GM18868 (cell line): ENCODE results near the gene LTBP2.
A peak's percentile ranks its signal among the peaks of the same experiment; 100 is the strongest.

Experiments
- ATAC-seq: cut with Tn5 transposase; IDR thresholded peaks from one replicate; pipeline ENCODE4 v1.9.1; 2021; ENCODE audit warnings: mild to moderate bottlenecking, moderate library complexity; ENCODE audit not compliant: unreplicated experiment

LTBP2 gene

DNA sequence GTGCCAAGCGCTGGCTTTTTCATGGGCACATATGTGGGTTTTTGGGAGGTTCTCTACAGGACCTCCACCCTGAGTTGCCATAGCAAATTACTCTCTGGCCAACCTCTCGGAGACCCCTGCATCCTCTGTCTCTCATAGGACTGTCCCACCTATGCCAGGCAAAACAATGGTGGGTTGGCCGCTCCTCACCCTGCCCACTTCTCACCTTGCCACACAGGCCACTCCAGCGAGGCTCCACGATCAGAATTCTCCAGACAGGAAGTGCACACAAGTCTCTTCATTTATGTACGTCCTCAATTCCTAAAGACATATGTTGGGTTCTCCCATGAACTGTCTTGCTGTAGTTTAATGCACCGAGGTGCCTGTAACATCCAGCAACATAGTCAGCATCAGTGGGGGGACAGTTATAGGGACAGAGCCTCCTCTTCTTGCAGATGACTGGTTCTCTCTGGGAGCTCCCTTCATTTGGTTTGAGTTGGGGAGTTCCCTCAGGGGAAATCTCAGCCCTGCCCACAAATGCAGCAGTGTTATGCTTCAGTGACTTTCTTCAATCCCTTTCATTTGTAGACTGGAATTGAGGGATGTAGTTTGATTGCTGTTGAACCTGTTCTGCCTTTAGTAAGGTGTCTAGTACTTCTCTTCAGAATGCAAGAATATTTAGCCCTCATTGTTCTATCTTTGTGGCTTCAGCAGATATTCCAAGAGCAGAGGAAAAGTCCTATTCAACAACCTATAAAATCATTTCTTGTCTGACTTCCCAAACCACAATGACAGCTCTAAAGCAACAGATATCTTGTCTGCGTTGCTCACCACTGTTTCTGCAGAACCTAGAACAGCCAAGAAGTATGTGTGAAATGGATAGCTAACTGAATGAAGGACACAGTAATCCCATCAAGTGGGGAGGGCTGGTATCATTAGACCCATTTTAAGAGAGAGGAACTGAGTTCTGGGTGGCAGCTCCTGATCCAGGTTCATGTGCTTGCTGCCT is 2.8 kb upstream of the LTBP2 start:
- ATAC-seq, result no peak

DNA sequence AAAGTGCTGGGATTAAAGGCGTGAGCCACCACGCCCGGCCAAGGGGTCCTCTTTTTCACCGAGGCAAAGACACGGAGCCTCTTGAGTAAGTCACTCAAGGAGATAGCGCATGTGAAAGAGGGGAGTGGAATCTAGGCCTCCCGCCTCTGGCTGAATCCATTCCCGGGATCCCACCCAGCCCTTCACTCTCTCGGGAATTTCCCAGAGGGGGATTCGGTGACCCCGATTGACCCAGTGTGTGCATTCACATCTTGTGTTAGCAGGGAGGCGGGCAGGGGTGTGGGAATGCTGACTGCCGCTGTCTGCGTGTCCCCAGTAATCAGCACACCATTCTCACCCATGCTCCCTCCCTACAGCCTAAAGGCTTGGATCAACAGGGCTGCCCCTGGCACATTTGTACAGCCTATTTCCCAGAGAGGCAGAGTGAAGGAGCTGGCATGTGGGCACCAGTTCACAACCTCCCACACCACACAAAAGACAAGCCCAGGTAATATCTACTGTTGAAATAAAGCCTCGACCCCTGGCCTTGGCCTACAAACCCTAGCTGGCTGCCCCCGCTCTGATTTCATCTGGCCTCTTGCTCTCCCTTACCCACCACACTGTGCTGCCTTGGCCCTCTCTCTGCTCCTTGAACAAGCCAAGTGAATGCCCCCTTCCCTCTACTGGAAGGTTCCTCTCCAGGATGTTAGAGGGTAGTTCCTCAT is 1.3 kb upstream of the LTBP2 start:
- ATAC-seq, result no peak

DNA sequence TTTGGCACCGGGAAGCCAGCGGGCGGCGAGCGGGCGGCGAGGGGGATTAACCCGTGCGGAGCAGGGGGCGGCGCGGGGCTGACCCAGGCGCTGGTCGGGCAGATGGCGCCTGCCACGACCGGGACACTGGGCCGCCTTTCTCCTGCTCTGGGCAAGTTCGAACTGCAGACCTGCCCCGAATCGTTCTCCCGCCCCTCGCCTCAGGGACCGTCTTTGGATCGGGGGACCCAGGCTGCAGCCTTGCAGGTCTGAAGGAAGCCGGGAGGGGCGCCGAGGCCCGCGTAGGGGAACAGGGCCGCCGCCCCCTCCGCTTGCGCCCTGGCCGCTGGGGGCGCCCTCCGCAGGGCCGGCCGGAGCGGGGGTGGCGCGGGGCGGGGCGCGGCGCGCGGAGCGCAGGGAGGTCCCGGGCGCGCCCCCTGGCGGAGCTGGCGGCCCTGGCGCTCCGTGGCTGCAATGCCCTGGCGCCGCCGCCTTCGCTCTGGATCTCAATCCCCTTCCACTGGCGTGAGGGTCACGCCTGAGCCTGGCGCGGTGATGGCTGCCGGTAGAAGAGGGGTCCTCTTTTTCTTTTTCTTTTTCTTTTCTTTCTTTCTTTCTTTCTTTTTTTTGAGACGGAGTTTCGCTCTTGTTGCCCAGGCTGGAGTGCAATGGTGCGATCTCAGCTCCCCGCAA is 449 bp upstream of the LTBP2 start:
- peak; percentile 64 for ATAC-seq

DNA sequence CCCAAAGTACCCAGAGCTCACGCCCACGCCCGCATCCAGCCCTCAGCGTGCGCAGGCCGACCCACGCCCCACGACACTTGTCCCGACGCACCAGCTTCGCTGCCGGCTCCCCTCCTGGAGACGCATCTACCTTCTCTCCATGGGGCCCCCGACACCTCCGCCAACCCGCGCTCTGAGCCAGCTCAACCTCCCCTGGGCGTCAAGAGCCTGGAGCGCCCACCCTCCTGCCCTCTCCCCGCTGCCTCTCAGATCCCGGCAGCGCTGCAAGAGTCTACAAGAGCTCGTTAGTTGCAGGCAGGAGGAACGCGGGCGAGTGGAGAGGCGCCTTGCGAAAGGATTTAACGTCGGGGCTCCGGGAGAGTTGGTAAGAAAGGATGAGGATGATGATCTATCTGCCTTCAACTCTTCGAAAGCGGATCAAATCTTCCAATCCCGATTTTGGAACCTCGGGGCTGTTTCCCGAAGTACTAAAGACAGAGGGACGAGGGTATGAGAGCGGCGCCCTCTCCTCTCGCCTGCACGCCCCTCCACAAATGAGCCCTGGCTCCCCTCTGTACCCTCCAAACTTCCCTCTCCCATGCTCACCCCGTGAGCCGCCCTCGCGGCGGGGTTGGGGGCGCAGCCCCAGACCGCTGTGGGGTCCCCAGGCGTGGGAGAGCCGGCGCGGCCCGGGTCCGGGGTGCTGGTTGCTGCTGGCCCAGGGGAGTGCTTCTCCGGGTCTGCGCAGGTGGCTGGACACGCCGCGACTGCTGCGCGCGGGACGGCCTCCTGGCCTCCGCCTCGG is 979 bp downstream of the LTBP2 start:
- ATAC-seq, result no peak

DNA sequence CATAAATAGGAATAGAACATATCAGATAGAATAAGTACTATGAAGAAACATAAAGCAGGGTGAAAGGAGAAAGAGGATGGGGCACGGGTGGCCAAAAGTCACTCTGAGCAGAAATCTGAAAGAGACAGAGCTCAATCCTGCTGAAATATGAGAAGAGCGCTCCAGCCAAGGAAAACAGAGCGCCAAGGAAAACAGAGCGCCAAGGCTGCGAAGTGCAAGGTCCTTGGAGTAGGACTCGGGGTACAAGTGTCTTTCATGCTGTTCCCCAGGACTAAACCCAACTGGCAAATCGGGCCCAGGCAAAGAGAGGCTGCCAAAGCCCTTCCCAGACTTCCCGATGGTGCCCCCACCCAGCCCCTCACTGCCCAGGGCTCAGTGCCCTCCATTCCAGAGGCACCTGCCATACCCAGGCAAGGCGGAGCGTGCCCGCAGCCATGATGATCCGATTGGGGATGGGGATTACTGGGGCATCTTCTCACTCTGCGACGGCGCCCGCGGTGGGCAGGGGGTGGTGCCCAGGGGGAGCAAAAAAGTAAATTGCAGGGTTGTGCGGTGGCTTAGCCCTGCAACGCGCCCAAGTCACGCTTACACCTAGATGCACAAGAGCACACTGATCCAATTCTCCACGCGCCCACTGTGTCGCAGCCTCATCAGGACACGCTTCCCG is 1.7 kb downstream of the LTBP2 start:
- ATAC-seq, result no peak

DNA sequence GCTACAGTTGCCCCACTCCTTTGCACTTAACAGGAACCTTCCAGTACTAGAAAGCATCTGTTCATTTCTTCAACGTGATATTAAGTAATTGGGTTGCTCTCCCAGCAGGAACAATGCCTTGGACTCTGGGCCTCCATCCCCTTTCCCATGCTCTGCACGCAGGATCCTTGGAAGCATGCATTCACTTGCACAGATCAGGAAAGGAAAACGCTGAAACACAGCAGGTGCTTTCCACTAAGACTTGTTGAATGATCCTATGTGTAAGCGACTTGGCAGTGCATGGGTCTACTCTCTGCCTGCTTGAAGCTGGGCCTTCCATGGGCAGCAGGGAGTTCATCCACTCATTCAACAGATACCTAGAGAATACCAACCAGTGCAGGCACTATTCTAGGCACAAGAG is 2.3 kb downstream of the LTBP2 start:
- ATAC-seq, result no peak

DNA sequence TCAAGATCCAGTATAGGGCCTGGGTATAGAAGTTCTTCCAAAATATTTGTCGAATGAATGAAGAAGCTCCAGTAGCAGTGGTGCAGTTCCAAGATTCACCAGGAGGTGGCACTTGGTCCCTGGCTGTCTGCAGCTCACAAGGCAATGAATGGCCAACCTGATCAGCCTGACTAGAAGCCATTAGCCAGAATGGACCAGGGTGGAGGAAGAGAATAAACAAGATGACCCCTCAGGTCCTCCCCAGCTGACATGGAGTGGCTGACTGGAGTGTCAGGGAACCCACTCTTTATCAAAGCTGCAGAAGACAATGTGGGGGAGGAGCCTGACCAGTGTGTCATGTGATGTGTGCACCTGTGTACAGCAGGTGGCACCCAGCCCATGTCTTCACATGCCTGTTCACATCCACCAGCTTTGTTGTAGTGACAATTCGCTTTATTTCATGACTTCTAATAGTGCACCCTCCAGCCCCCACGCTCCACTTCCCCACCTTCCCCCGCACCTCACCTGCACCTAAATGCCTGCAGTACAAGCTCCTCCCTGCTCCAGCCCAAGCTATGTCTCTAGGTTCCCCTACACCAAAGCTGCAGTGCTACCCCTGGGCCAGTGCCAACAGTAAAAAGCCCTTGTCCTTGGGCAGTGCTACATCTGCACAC is 3.0 kb downstream of the LTBP2 start:
- ATAC-seq, result no peak

DNA sequence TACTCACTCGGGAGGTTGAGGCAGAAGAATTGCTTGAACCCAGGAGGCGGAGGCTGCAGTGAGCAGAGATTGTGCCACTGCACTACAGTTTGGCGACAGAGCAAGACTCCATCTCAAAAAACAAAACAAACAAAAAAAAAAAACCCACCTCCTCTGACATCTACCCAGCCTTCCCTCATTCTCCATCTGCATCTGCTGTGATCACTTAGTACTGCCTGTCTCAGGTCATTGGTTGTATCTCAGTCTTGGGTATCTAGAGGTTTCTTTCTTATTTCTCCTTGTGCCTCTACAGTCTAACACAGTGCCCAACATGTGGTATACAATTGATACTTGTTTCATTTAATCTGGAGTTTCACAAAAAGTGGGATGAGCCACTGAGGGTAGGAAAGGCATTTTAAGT is 5.3 kb downstream of the LTBP2 start:
- no peak for ATAC-seq

DNA sequence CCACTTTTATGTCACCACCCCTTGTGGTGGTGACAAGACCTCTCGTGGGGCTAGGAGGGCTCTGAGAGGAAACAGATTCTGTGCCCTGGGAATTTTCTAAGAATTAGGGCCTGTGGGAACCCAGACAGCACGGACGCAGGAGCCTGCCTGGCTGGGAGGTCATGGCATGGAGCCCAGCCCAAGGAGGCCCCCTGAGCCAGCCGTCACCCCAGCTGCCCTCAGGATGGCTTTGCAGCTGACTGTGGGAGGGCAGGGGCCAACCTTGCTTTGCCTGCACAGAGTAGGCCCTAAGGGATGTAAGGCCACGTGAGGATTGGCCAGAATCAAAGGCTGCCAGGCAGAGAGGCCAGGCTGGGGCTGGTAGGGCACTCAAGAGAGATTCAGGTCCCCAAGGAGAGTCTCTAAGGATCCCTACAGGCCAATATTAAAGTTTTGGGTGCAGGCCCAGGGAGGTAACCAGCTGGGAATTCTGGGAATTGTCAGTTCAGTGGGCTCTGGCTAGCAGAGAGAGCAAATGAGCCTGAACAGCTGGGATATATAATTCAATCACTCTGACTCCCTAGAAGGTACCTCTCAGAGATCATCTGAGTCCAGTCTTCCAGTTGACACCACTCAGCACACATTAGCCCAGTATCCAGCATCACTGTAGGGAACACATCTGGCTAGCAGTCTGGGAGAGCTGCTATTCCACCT is 6.4 kb downstream of the LTBP2 start:
- ATAC-seq, result no peak

DNA sequence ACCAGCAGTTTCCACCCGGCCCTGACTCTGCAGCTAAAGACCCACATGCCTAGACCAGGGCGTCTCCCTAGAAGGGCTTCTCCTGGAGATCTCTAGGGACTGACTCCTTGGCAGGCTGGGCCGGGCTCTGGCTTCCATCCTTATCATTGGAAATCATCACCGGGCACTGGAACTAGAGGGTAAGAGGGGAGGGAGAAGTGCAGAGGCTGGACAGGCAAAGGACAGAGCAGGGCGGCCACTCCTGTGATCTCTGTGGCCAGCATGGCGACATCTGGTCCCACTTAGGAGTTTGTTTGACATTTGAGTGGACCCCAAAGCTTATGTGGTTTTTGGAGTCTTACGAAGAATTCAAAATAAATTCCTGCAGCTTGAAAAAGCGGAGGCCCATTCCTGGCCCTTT is 7.1 kb downstream of the LTBP2 start:
- ATAC-seq, result no peak

DNA sequence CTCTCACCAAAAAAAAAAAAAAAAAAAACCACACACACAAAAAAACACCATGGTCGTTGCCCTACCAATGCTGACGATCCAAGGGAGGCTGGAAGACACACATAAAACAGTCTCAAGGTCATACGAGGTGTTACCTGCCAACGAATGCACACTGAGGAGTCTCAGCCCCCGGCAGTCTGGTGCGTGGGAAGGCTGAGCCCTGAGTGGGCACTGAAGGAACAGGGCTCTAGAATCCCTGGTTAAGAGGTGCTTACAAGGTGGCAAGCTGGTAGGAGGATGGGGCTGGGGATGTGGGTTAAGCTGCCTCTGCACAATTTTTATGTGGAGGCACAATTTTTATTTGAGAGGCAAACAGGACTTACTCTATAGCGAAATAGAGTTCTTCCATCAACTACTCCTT is 7.9 kb downstream of the LTBP2 start:
- no peak for ATAC-seq

DNA sequence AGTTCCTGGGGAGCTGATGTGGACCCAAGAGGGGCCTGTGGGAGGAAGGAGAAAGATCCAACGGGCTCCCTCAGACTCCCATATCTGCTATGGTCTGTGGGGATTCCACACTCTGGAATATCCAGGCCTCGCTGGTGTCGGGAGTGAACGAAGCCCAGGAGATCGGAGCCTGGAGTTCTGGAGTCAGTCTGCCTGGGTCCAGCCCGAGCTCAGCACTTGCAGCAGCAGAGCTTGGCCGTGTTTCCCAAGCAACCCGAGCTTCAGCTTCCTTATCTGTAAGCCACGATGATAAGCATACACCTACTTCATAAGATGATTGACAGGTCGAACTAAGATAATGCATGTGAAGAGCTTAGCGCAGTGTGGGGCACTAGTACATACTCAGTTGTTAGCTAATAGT is 10.1 kb downstream of the LTBP2 start:
- ATAC-seq, result no peak

DNA sequence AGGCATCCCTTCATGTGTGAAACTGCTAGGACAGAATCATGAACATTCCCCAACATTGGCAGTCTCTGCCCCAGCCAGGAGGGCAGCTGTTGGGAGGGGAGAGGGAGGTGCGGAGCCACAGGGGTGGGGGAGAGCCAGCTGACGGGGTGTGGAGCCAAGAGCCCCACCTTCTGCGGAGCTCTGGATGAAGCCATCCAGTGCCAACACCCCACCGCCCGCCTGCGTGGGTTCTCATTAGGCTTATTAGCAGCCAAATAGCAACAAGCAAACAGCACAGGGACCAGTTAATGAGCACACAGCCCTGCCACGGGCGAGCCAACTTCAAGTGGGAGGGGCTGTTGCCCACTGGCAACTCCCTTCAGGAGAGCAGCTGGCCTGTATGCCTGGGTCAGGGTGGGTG is 12.1 kb downstream of the LTBP2 start:
- ATAC-seq, result no peak

DNA sequence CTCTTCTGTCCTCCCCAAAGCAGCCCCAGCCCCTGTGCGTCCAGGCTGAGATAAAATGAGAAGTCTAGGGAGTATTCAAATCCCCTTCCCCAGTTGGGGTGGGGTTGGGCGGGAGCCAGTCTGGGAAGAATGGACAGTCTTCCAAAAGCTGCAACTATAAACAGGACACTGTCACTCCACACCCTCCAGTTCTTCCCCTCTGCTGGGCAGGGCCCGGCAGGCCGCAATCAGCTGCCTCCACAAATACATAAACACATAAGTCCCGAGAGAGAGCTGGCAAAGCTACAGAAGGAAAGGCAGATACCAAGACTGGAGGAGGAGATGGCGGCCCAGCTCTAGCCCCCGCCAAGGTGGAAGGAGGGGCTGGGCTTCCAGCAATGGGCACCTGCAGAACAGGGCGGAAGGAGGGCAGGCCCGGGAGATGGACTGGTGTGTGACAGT is 12.7 kb downstream of the LTBP2 start:
- no peak for ATAC-seq

DNA sequence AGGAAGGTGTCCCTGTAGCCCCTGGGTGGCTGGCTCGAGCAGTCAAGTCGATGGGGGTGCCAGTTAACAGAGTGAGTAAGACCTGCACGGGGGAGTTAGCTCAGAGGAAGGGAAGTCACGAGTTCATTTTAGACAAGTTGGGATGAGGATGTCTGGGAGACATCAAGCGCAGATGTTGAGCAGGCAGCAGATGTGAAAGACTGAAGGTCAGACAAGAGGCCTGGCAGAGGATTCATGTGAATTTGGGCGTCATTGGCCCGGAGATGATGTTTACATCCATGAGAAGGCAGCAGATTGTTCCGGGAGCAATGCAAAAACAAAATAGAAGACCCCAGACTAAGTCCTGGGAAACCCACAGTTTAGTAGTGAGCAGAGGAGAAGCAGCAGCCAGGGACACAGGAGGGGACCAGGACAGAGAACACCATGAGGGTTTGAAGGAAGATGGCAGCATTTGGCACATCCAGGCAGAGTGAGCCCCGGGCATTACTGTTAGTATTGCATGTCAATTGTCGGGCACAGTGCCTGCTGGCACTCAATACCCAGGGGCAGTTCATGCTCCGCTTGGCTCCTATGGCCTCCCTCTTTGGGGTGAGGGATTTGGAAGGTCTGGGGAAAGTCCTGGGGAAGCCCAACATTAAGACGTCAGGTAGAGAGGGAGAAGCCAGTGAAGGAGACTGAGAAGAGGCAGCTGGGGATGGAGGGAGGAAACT is 15.1 kb downstream of the LTBP2 start:
- no peak for ATAC-seq

DNA sequence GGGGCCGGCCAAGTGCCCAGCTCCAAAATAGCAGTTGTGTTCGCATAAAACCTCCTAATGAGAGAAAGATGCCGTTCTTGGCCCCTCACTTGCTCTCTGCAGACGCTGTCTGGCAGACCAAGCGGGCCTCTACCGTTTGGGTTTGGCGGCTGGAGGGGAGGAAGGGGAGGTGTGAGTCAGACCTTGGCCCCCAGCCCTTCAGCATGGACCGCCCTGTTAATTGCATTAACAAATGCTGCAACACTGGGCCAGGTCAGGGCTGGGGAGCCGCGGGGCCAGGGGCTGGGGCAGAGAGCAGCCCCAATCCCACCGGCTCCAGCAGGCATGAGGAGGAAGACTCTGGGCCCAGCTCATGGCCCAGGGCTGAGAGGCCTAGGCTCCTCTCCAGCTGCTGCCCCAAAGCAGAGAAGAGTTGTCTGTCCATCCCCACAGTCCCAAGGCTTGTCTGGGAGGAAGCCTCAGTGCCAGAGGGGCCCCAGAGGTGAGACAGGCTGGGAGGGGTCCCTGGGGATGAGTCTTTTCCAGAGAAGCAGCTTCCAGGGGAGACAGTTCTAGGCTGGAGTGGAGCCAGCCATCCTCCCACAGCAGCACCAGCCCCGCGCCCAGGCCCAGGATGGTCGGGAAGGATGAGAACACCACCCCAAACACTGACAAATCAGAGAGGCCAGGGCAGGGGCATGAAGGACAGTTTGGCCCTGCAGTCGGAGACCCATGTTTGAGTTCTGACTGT is 16.9 kb downstream of the LTBP2 start:
- ATAC-seq, result no peak

DNA sequence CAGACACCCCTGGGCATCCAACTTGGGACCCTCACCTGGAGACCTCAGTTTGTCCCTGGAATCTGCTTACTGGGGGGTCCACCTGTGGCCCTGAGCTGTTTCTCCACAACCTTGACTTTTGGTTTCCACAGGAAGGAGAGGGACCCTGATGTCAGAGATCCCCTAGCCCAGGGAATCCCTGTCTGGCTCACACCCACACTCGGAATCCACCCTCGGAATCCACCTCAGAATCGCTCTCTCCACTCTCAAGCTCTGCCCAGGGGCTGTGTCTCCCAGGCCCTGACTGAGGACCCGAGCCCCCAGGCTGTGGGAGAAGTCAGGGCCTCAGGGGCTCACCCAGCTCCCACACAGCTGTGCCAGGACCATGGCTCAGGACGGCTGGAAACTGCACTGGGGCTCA is 17.4 kb downstream of the LTBP2 start:
- ATAC-seq, result no peak

DNA sequence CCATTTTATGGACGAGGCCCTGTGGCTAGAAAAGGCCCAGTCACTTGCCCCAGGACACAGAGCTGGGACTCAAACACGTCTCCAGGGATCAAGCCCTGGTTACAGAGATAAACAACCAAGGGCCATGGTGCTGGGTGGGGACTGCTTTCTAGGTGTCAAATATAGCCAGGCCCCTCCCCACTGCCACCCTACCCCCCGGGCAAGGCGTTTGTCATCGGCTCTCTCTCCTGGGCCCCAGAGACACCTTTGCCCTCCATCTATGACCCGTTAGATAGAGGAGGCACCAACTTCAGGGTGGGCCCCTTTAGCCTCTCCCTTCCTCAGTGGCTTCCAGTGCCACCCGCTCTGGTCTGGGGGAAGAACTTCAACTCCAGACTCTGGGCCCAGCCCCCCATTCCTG is 18.0 kb downstream of the LTBP2 start:
- no peak for ATAC-seq
